Left hindlimb (tissue), 1 donor: ENCODE data around the gene LRMDA.
"Not testable (repeated sequence)": the region's sequence is repeated elsewhere in the genome, so short reads cannot be mapped to it uniquely, and the experiment has no call there.

Experiments used
- DNase-seq: peaks from one replicate; pipeline ENCODE4 v3.0.0-alpha.2; 2018

LRMDA gene

GRCh38 chr10:75508239-75508813, 76.9 kb downstream of the LRMDA start:
- DNase-seq: no peak

GRCh38 chr10:75508814-75509306, 77.4 kb downstream of the LRMDA start:
- no peak for DNase-seq

- DNase-seq: no peak
Observed at GRCh38 chr10:75509706-75510105, 78.3 kb downstream of the LRMDA start.

DNA sequence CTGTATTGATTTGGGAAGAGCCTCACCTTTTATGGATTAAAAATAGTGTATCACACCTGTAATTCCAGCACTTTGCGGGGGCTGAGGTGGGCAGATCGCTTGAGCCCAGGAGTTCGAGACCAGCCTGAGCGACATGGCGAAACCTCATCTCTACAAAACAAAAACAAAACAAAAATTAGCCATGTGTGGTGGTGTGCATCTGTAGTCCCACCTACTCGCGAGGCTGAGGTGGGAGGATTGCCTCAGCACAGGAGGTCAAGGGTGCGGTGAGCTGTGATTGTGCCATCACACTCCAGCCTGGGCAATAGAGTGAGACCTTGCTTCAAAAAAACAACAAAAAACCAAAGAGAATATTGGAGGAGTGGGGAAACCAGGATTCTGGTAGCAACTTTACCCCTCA, 79.6 kb downstream of the LRMDA start:
- DNase-seq: no peak

DNA sequence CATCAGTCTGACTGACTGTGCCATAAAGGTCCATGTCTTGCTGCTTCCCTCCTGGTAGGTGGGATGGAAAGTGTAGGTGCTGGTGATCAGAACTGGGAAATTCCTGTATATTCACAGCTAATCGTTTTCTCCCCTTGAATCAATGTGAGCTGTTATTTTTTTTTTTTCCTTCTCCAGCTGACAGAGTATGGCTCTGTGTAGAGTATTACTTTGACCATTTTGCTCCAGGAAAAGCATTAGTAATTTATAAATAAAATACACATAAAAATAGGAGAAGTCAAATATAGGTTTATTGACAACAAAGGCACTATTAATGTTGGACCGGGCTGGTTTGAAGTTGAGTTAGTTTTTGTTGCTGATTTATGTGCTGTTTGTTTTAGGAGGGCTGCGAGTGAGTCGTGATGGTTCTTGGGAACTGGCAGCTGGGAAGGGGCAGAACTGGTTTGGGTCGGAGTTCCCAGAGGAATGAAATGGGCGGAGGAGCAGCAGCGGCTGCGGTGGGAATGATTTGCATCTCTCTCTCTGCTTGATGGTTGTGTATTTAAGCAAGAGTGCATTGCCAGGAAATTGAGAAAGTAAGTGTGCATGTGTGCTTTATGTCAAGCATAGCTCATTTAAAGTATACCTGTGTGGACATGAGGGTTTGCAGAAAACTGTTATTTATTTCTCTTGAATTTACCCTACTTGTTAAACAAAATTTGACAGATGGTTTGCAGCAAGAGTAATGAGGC, 80.9 kb downstream of the LRMDA start:
- peak; percentile 53 for DNase-seq

DNA sequence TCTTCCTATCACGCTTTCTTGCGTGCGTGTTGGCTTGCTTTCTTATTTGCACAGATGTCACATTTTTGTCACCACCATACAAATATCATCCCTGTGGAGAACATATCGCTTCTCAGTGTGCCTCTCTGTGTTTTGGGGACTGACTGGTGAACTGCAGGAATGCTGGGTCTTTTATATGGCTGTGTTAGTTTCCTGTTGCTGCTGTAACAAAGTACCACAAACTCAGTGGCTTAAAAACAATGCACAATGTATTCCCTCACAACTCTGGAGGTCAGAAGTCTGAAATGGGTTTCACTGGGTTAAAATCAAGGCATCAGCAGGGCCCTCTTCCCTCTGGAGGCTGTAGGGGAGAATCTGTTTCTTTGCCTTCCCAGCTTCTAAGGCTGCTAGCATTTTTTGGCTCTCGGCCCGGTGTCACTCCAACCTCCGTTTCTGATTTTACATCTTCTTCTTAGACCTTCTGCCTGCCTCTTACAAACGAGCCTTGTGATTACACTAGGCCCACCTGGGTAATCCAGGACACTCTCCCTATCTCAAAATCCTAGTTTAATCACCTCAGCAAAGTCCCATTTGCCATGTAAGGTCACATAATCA, 82.0 kb downstream of the LRMDA start:
- no peak for DNase-seq

DNA sequence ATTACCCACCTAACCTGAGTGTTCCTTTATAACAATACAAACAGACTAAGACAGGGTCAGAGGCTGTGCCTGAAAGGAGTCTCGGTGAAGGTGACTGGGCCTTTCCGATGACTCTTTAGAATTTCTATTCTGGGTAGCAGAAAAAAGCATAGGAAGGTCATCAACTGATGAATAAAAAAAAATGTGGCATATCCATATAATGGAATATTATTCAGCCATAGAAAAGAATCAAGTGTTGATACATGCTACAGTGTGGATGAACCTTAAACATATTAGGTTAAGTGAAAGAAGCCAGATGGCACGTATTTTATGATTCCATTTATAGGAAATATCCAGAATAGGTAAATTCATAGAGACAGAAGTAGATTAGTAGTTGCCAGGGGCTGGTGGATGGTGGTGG, 83.4 kb downstream of the LRMDA start:
- no peak for DNase-seq

DNA sequence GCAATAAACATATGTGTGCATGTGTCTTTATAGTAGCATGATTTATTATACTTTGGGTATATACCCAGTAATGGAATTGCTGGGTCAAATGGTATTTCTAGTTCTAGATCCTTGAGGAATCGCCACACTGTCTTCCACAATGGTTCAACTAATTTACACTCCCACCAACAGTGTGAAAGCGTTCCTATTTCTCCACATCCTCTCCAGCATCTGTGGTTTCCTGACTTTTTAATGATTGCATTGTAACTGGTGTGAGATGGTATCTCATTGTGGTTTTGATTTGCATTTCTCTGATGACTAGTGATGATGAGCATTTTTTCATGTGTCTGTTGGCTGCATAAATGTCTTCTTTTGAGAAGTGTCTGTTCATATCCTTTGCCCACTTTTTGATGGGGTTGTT, 84.7 kb downstream of the LRMDA start:
- not testable (repeated sequence) for DNase-seq

GRCh38 chr10:75519213-75519612, 87.8 kb downstream of the LRMDA start:
- DNase-seq: not testable (repeated sequence)

DNA sequence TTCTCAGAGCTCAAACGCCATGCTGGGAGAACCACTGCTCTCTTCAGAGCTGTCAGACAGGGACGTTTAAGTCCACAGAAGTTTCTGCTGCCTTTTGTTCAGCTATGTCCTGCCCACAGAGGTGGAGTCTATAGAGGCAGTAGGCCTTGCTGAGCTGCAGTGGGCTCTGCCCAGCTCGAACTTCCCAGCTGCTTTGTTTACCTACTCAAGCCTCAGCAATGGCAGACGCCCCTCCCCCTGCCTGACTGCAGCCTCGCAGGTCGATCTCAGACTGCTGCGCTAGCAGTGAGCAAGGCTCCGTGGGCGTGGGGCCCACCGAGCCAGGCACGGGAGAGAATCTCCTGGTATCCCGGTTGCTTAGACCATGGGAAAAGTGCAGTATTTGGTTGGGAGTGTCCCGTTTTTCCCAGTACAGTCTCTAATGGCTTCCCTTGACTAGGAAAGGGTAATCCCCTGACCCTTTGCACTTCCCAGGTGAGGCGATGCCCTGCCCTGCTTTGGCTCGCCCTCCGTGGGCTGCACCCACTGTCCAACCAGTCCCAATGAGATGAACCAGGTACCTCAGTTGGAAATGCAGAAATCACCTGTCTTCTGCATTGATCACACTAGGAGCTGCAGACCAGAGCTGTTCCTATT, 89.9 kb downstream of the LRMDA start:
- not testable (repeated sequence) for DNase-seq

DNA sequence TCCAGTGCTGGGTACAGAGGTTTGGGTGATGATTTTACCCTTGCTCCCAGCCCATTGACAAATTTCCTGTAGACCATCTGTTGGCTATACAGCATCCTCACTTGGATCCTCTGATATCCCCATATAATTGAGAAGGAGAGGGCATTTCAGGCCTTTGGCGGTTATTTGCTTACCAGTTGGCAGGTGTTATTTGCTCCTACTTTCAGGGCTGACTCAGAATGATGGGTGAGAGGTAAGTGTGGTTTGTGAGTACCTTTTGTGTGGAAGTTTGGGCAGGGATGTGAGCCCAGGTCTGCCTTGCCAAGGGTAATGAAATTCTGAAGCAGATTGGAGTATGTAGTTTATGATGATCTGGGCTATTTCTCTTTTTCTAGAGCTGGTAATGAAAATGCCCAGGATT, 93.6 kb downstream of the LRMDA start:
- DNase-seq: no peak

- no peak for DNase-seq
Observed at GRCh38 chr10:75525646-75526045, 94.2 kb downstream of the LRMDA start.

GRCh38 chr10:75527542-75527941, 96.1 kb downstream of the LRMDA start:
- no peak for DNase-seq

GRCh38 chr10:75528392-75528791, 97.0 kb downstream of the LRMDA start:
- no peak for DNase-seq

GRCh38 chr10:75530299-75530698, 98.9 kb downstream of the LRMDA start:
- no peak for DNase-seq

- DNase-seq: no peak
Observed at GRCh38 chr10:75531571-75532031, 100.2 kb downstream of the LRMDA start.

- no peak for DNase-seq
Observed at GRCh38 chr10:75532253-75532924, 101.0 kb downstream of the LRMDA start.

- DNase-seq: no peak
Observed at GRCh38 chr10:75538144-75538543, 106.7 kb downstream of the LRMDA start.

DNA sequence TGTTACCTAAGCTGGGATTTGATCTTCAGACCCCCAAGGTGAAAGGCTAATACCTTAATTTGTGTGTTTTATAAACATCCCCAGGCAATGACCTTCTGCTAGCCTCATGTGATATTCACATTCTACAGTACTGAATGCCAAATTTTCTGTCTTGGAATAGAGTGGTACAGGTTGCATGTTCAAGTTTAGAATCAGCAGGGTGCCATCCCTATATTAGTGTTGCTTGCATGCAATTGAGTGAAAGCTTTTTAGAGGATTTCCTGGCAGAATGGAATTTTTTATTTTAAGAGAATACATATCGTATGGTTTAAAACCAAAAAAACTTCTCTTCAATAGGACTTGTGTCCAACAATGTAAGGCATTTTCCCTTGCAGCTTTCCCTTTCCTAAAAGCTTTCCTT, 107.3 kb downstream of the LRMDA start:
- DNase-seq: no peak

DNA sequence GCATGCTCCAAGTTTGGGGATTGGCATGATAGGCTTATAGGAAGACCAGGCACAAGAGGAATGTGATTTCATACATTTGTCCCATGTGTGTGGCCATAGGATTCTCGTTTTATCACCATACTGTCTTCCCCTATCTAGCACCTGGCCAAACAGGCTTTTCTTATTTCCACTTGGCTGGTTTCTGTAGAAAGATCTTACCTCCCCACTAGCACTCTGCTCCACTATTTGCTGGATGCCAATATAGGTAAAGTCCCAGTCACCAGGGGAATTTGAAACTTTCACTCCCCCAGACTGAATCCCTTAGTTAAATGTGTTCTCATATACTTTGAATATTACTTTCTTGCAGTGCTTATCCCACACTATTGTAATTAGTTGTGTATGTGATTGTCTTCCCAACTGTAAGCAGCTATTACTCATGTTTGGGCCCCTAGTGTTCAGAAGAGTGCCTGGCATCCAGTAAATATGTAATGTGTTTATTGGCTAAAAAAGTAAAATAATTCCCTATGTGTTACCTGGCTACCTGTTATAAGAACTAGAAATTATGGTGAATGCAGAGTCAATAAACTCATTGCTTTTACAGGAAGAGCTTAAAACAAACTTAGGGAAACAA, 109.0 kb downstream of the LRMDA start:
- no peak for DNase-seq

GRCh38 chr10:75540981-75541380, 109.6 kb downstream of the LRMDA start:
- DNase-seq: no peak

GRCh38 chr10:75541411-75541810, 110.0 kb downstream of the LRMDA start:
- DNase-seq: no peak

DNA sequence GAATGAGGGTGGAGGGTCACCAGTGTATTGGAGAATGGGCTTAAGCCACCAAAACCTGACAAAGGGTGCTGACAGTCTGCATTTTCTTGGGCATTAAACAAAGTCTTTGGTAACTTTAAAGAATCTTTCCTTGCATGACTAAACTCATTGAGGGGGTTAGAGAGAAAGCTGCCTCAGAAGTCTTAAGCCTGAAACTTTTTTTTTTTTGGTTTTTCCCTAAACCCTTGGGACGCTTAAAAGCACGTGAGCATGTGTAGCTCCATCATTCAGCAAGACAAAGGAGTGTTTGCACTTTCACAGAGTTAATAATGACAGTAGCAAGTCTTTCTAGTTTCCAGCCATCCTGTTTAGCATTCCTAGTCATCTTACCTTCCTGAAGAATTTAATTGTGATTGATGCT, 110.7 kb downstream of the LRMDA start:
- no peak for DNase-seq
